Upper lobe of left lung (tissue), 6 donors: ENCODE results near the gene RCL1. TPM values are rescaled to one million over a fixed set of nuclear protein-coding genes. Genes with fewer than 3 reads are reported as not detected.
"Not testable (repeated sequence)": the region's sequence is repeated elsewhere in the genome, so short reads cannot be mapped to it uniquely, and the experiment has no call there.

Source experiments
- ATAC-seq, 2 donors: fragments of 200-7000 bp; cut with Tn5 transposase; one replicate each; pipeline ENCODE4 v1.9.1; 2022; ENCODE audit warnings: mild to moderate bottlenecking in 2 of 2, moderate library complexity in 2 of 2; ENCODE audit not compliant: low FRiP score in 2 of 2
- DNase-seq, 2 donors: peaks; one replicate each; pipeline ENCODE4 v3.0.0-alpha.2; 2019 to 2020
- H3K27ac ChIP-seq, 4 donors: fragments of 200-600 bp; sonication (generic); one replicate each; pipeline ENCODE4 v1.5.1; 2016 to 2019
- H3K27me3 ChIP-seq, 4 donors: fragments of 200-600 bp; sonication (generic); one replicate each; pipeline ENCODE4 v1.5.1; 2017 to 2019
- H3K36me3 ChIP-seq, 4 donors: fragments of 200-600 bp; sonication (generic); one replicate each; pipeline ENCODE4 v1.5.1; 2016 to 2019
- H3K4me1 ChIP-seq, 4 donors: fragments of 200-600 bp; sonication (generic); one replicate each; pipeline ENCODE4 v1.5.1; 2018 to 2019
- H3K4me3 ChIP-seq, 4 donors: fragments of 200-600 bp; sonication (generic); one replicate each; pipeline ENCODE4 v1.5.1; 2017 to 2019; ENCODE audit warnings: mild to moderate bottlenecking in 2 of 4, moderate library complexity in 1 of 4
- H3K9me3 ChIP-seq, 4 donors: fragments of 200-600 bp; sonication (generic); one replicate each; pipeline ENCODE4 v1.5.1; 2018 to 2019
- CTCF ChIP-seq, 6 experiments: fragments of 450-650 bp in 4 of 6; fragments of 200-600 bp in 2 of 6; sonication (generic) in 2 of 6; IDR thresholded peaks; one replicate each; pipeline ENCODE4 v1.5.1; 2016 to 2019; ENCODE audit warnings: antibody characterized with exemption in 6 of 6
- EP300 ChIP-seq, 4 donors: sonication (generic); formaldehyde crosslinking; IDR thresholded peaks; one replicate each; pipeline ENCODE4 v1.5.1; 2017; ENCODE audit warnings: antibody characterized with exemption in 4 of 4, control low read depth in 2 of 4
- POLR2A ChIP-seq, 4 donors: fragments of 450-650 bp; IDR thresholded peaks; one replicate each; pipeline ENCODE4 v1.5.1; 2016 to 2017; ENCODE audit warnings: antibody characterized with exemption in 4 of 4, mild to moderate bottlenecking in 2 of 4
- POLR2AphosphoS5 ChIP-seq, 2 donors: sonication (generic); formaldehyde crosslinking; IDR thresholded peaks; one replicate each; pipeline ENCODE4 v1.5.1; 2017; ENCODE audit warnings: antibody characterized with exemption in 2 of 2
- WGBS, 2 donors: methylation state at CpG; one replicate each; pipeline ENCODE4 v1.1.5; 2017 to 2018; 5-methylcytosine and 5-hydroxymethylcytosine counted together
- total RNA-seq, 6 donors: library from RNA; depleted of rRNA in 4 of 6; stranded (reverse); fragments of >200 nt in 4 of 6; gene quantifications; one replicate each; pipeline versions ENCODE4 v1.1.0 to v1.2.1, GENCODE V29; 2016 to 2021
- donor health status: DM: no; HTN: no; CAD: no; lungs with moderate emphysema.
- donor health status: DM: no; HTN: yes; CAD: no; lungs with severe emphysema.

Gene RCL1
- total RNA-seq, 6 donors from 2014 or later = 20.8 to 63.9 (median 30.1) TPM

- no peaks in the 10 kb centered on the region for H3K27me3 ChIP-seq
- DNase-seq (no peak), ATAC-seq (peak in 1 of 2 donors; percentile 72)
- no peak overlapping the region for H3K27ac ChIP-seq
- no peaks in the 10 kb centered on the region for H3K4me1 ChIP-seq
- 41 to 45% methylated on average over 8 of the region's 8 CpGs for WGBS, 2 donors
- TF ChIP-seq CTCF (IDR thresholded peaks at IDR 0.05) = peak in 5 of 6 experiments; percentile 20 to 57 (median 50)
- no peak for TF ChIP-seq POLR2A (IDR thresholded peaks at IDR 0.05)
- no peak for TF ChIP-seq EP300 (IDR thresholded peaks at IDR 0.05)
- no peak for TF ChIP-seq POLR2AphosphoS5 (IDR thresholded peaks at IDR 0.05)
- H3K9me3 ChIP-seq = no peaks in the 10 kb centered on the region
- no peaks in the 10 kb centered on the region for H3K36me3 ChIP-seq
- H3K4me3 ChIP-seq = no peak overlapping the region
Measured at GRCh38 chr9:4750023-4750673, 42.6 kb upstream of the RCL1 start.

- H3K4me1 ChIP-seq, DNase-seq, H3K27me3 ChIP-seq, H3K9me3 ChIP-seq, H3K36me3 ChIP-seq, H3K4me3 ChIP-seq, ATAC-seq, H3K27ac ChIP-seq: not testable (repeated sequence)
Measured at GRCh38 chr9:4754530-4754929, 38.2 kb upstream of the RCL1 start.

GRCh38 chr9:4755026-4755609 is 37.6 kb upstream of the RCL1 start:
- 60 to 65% methylated on average over 5 of the region's 5 CpGs for WGBS, 2 donors
- H3K4me1 ChIP-seq = peaks cover 0 to 9% (median 5%) of the 10 kb centered on the region in 4 donors
- no peaks in the 10 kb centered on the region for H3K9me3 ChIP-seq
- TF ChIP-seq POLR2A (IDR thresholded peaks at IDR 0.05) = no peak
- no peak for TF ChIP-seq CTCF (IDR thresholded peaks at IDR 0.05)
- TF ChIP-seq POLR2AphosphoS5 (IDR thresholded peaks at IDR 0.05) = no peak
- TF ChIP-seq EP300 (IDR thresholded peaks at IDR 0.05) = no peak
- no peaks in the 10 kb centered on the region for H3K27me3 ChIP-seq
- no peak for DNase-seq
- no peak overlapping the region for H3K27ac ChIP-seq
- no peaks in the 10 kb centered on the region for H3K36me3 ChIP-seq
- H3K4me3 ChIP-seq = no peak overlapping the region
- no peak for ATAC-seq

GRCh38 chr9:4756420-4756819 is 36.3 kb upstream of the RCL1 start:
- no peak for ATAC-seq
- Histone ChIP-seq H3K9me3 (no peaks in the 10 kb centered on the region), H3K4me3 (no peak overlapping the region), H3K27me3 (no peaks in the 10 kb centered on the region), H3K4me1 (peaks cover 0 to 9% (median 5%) of the 10 kb centered on the region in 4 donors), H3K27ac (no peak overlapping the region), H3K36me3 (no peaks in the 10 kb centered on the region)
- no peak for DNase-seq
- 71 to 80% methylated on average over 4 of the region's 4 CpGs for WGBS, 2 donors
- TF ChIP-seq EP300 (IDR thresholded peaks at IDR 0.05) (no peak), CTCF (IDR thresholded peaks at IDR 0.05) (no peak), POLR2A (IDR thresholded peaks at IDR 0.05) (no peak), POLR2AphosphoS5 (IDR thresholded peaks at IDR 0.05) (no peak)

- Histone ChIP-seq H3K9me3 (no peaks in the 10 kb centered on the region), H3K4me1 (peaks cover 13 to 27% (median 18%) of the 10 kb centered on the region in 4 donors), H3K27ac (peak overlapping the region in 1 of 4 donors; percentile 58), H3K36me3 (no peaks in the 10 kb centered on the region), H3K27me3 (no peaks in the 10 kb centered on the region), H3K4me3 (no peak overlapping the region)
- no peak for TF ChIP-seq EP300 (IDR thresholded peaks at IDR 0.05)
- TF ChIP-seq POLR2A (IDR thresholded peaks at IDR 0.05) = no peak
- peak in 1 of 2 donors; percentile 15 for TF ChIP-seq POLR2AphosphoS5 (IDR thresholded peaks at IDR 0.05)
- 79 to 87% methylated on average over 3 of the region's 3 CpGs for WGBS, 2 donors
- peak in 1 of 2 donors; percentile 58 for DNase-seq
- peak; percentile 59 to 74 for ATAC-seq
Measured at GRCh38 chr9:4760122-4760521, 32.6 kb upstream of the RCL1 start.
